HepG2 (cell line): ENCODE measurements around the gene NKX1-1.

Experiments used
- FOXK2 ChIP-seq: fragments of 450-650 bp; IDR thresholded peaks from 2 replicates; pipeline ENCODE4 v1.6.1; 2016
- POLR2A ChIP-seq, 2 experiments: IDR thresholded peaks; 2 replicates each; pipeline ENCODE4 v1.6.1; 2011; ENCODE audit warnings: low read depth in 2 of 2, low read length in 2 of 2, mild to moderate bottlenecking in 1 of 2, moderate library complexity in 1 of 2; ENCODE audit not compliant: insufficient read depth in 1 of 2
- POLR2AphosphoS2 ChIP-seq: IDR thresholded peaks from 2 replicates; pipeline ENCODE4 v1.6.1; 2011; ENCODE audit warnings: low read depth, low read length, improper control_type of control experiment
- TCF7L2 ChIP-seq: IDR thresholded peaks from 2 replicates; pipeline ENCODE4 v1.6.1; 2011; ENCODE audit warnings: mild to moderate bottlenecking, low read depth, low read length, moderate library complexity
- ZNF274 ChIP-seq: sonication (generic); formaldehyde crosslinking; IDR thresholded peaks from 2 replicates; pipeline ENCODE4 v1.5.1; 2020; ENCODE audit warnings: mild to moderate bottlenecking, missing genetic modification reagents
- TF ChIP-seq, protein P1 (sequence below): sonication (generic); formaldehyde crosslinking; IDR thresholded peaks from 2 replicates; pipeline ENCODE4 v1.5.0; 2020; ENCODE audit warnings: mild to moderate bottlenecking, missing genetic modification reagents, moderate library complexity

DNA sequence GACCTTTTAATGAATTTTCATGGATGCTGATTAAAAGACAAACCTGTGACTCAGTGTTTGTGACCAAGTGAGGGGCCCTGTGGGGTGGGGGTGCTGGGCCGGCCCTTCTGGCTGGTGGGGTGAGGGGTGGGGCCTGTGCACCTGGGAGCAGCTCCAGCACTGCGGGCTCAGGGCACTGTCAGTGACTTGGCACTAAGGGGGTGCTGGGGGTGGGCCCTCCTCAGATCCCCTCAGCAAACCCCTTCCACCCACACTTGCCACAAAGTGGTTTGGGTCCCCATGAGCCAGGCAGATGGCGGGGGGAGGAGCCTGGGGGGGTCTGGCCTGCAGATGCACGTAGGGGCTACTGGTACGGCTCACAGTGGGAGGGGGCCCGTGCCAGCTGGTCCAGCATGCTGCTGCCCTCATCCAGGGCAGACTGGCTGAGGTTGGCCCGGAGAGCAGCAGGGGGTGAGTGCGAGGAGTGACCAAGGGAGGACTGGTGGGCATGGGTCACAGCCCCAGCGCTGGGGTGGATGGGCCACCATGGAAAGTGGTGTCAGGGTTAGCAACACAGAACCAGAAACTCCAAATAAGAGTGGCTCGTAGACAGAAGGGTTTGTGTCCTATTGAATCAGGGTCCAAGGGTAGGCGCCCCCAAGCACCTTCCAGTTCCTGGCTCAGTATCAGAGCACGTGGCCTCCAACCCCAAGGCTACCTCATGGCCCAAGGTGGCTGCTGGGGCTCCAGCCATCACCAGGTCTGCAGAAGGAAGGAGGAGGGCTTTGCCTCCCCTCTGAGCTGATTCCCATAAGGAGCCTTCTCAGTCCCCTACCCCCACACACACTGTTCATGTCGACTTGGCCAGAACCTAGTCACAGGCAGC is 10.1 kb downstream of the NKX1-1 start:
- TF ChIP-seq, protein P1, sequence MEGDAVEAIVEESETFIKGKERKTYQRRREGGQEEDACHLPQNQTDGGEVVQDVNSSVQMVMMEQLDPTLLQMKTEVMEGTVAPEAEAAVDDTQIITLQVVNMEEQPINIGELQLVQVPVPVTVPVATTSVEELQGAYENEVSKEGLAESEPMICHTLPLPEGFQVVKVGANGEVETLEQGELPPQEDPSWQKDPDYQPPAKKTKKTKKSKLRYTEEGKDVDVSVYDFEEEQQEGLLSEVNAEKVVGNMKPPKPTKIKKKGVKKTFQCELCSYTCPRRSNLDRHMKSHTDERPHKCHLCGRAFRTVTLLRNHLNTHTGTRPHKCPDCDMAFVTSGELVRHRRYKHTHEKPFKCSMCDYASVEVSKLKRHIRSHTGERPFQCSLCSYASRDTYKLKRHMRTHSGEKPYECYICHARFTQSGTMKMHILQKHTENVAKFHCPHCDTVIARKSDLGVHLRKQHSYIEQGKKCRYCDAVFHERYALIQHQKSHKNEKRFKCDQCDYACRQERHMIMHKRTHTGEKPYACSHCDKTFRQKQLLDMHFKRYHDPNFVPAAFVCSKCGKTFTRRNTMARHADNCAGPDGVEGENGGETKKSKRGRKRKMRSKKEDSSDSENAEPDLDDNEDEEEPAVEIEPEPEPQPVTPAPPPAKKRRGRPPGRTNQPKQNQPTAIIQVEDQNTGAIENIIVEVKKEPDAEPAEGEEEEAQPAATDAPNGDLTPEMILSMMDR, result no peak
- TF ChIP-seq TCF7L2, result no peak
- TF ChIP-seq ZNF274 (CRISPR knock-in tag), result no peak
- no peak for TF ChIP-seq POLR2AphosphoS2
- no peak for TF ChIP-seq FOXK2
- no peak for TF ChIP-seq POLR2A (IDR thresholded peaks at IDR 0.05; ENCODE audit: insufficient read depth in 1 of 2, low read depth in 2 of 2, low read length in 2 of 2)
